Neuronal stem cell (in vitro differentiated cells): ENCODE data around the gene C6orf47.

ENCODE experiments used
- DNase-seq: peaks from one replicate; pipeline ENCODE4 v3.0.0-alpha.2; 2013; ENCODE audit warnings: low spot score
- H2AFZ ChIP-seq: one replicate; pipeline ENCODE4 v1.6.1; 2013; ENCODE audit warnings: mild to moderate bottlenecking, low read length, inconsistent platforms
- H2AK5ac ChIP-seq: 2 replicates; pipeline ENCODE4 v1.6.1; 2013; ENCODE audit warnings: low read depth, mild to moderate bottlenecking, inconsistent platforms, low read length, moderate library complexity, mixed read lengths
- H2BK120ac ChIP-seq: 2 replicates; pipeline ENCODE4 v1.6.1; 2013; ENCODE audit warnings: low read depth, mild to moderate bottlenecking, inconsistent platforms, low read length, moderate library complexity, mixed read lengths
- H2BK12ac ChIP-seq: one replicate; pipeline ENCODE4 v1.6.1; 2013; ENCODE audit warnings: low read length, inconsistent platforms
- H2BK15ac ChIP-seq: 2 replicates; pipeline ENCODE4 v1.6.1; 2013; ENCODE audit warnings: mild to moderate bottlenecking, low read length, inconsistent platforms, mixed read lengths
- H2BK5ac ChIP-seq: one replicate; pipeline ENCODE4 v1.6.1; 2013; ENCODE audit warnings: inconsistent platforms, mild to moderate bottlenecking, low read length, moderate library complexity
- H3K14ac ChIP-seq: one replicate; pipeline ENCODE4 v1.6.1; 2013; ENCODE audit warnings: low read length, inconsistent platforms
- H3K18ac ChIP-seq: 2 replicates; pipeline ENCODE4 v1.6.1; 2013; ENCODE audit warnings: low read length, inconsistent platforms
- H3K23ac ChIP-seq: 2 replicates; pipeline ENCODE4 v1.6.1; 2013; ENCODE audit warnings: low read depth, mild to moderate bottlenecking, mixed read lengths, low read length, inconsistent platforms; ENCODE audit not compliant: poor library complexity
- H3K27ac ChIP-seq: replicated peaks from 3 replicates; pipeline ENCODE4 v1.5.1; 2013; ENCODE audit warnings: low read length, inconsistent platforms
- H3K27me3 ChIP-seq, 3 experiments: 2 replicates each; pipeline ENCODE4 v1.6.1; 2013; ENCODE audit warnings: low read length in 3 of 3, mild to moderate bottlenecking in 2 of 3, inconsistent platforms in 1 of 3, low read depth in 1 of 3, mixed read lengths in 1 of 3, moderate library complexity in 1 of 3; ENCODE audit not compliant: control insufficient read depth in 3 of 3, insufficient read depth in 3 of 3
- H3K36me3 ChIP-seq, 2 donors: replicated peaks in 1 of 2; 2 replicates each; pipeline ENCODE4 v1.6.1; 2013; ENCODE audit warnings: low read length in 2 of 2; ENCODE audit not compliant: control insufficient read depth in 2 of 2, insufficient read depth in 2 of 2
- H3K4ac ChIP-seq: 2 replicates; pipeline ENCODE4 v1.6.1; 2013; ENCODE audit warnings: inconsistent platforms, mild to moderate bottlenecking, low read length, moderate library complexity
- H3K4me1 ChIP-seq, 2 donors: 1 replicate in 1 of 2; 2 replicates in 1 of 2; pipeline ENCODE4 v1.6.1; 2013; ENCODE audit warnings: low read length in 2 of 2, low read depth in 1 of 2; ENCODE audit not compliant: control insufficient read depth in 2 of 2, insufficient read depth in 1 of 2
- H3K4me2 ChIP-seq: one replicate; pipeline ENCODE4 v1.6.1; 2013; ENCODE audit warnings: mild to moderate bottlenecking, low read length, inconsistent platforms; ENCODE audit not compliant: insufficient read depth, poor library complexity, severe bottlenecking
- H3K4me3 ChIP-seq, 2 donors: 2 replicates each; pipeline ENCODE4 v1.5.1; 2013; ENCODE audit warnings: low read length in 2 of 2, mild to moderate bottlenecking in 2 of 2, inconsistent platforms in 1 of 2, moderate library complexity in 1 of 2
- H3K79me1 ChIP-seq: one replicate; pipeline ENCODE4 v1.6.1; 2013; ENCODE audit warnings: low read depth, mild to moderate bottlenecking, inconsistent platforms, low read length, moderate library complexity
- H3K9ac ChIP-seq: one replicate; pipeline ENCODE4 v1.6.1; 2013; ENCODE audit warnings: mild to moderate bottlenecking, low read depth, low read length, inconsistent platforms; ENCODE audit not compliant: poor library complexity
- H3K9me3 ChIP-seq, 2 donors: replicated peaks in 1 of 2; 2 replicates each; pipeline versions ENCODE3 to v1.6.1; 2013; ENCODE audit warnings: low read length in 2 of 2, mild to moderate bottlenecking in 2 of 2, inconsistent platforms in 1 of 2, low read depth in 1 of 2, mixed read lengths in 1 of 2, moderate library complexity in 1 of 2; ENCODE audit not compliant: control insufficient read depth in 2 of 2, insufficient read depth in 1 of 2
- H4K8ac ChIP-seq: one replicate; pipeline ENCODE4 v1.6.1; 2013; ENCODE audit warnings: low read depth, mild to moderate bottlenecking, inconsistent platforms, low read length, moderate library complexity
- H4K91ac ChIP-seq: one replicate; pipeline ENCODE4 v1.6.1; 2013; ENCODE audit warnings: low read length, low read depth, mild to moderate bottlenecking, inconsistent platforms; ENCODE audit not compliant: poor library complexity
- WGBS, 2 donors: extraction: QIAGEN DNeasy Blood & Tissue Kit; methylation state at CpG; one replicate each; pipeline ENCODE4 v1.1.7; 2013; ENCODE audit warnings: missing lambda C conversion rate in 2 of 2, mixed read lengths in 1 of 2; ENCODE audit not compliant: insufficient read length in 2 of 2, insufficient replicate concordance in 1 of 2; ENCODE audit errors: extremely low coverage in 2 of 2; 5-methylcytosine and 5-hydroxymethylcytosine counted together

Gene C6orf47

DNA sequence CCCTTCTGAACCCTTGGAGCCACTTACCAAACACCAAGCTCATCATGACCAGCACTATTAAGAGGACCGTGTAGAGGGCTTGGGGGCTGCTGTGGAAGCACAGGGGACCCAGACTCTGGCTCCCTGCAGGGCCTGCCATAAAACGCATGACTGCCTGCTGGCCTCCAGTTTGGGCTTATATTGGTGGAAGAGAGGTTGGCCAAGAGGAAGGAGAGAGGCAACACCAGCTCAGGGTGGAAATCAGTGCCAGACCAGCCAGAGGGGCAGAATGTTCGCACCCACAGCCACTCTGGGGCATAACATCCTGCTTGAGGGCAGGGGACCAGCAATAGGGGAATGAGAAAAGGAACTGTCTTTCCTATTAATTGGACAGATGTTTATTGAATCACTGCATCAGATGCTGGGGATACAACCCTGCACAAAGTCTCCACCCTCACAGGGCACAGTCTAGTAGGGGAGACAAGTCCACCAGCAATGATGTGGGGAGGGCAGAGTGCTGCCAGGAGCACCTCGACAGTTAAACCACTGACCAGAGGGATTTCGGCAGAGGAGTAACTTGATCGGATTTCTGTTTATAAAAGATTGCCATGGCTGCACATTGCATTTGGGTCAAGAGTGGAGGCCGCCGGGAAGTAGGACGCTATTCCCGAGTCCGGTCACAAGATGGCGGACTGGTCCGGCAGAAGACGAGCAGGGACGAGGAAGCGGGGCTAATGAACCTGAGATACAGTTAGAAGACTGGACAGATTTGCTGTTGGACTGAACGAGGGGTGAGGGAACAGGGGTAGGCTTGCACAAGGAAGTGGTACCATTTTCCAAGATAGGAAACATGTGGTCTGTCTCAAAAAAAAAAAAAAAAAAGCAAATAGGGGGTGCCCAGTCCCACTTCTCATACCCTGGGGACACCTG is 19.9 kb upstream of the C6orf47 start, which contains the start of gene LY6G5C:
TSS of gene LY6G5C (minus strand) at position 842 of the 909 bp plus-strand sequence. CDS start at position 148, 694 bp downstream.
- H3K9ac ChIP-seq = peak within 1 kb of the TSS; percentile 91
- H2BK5ac ChIP-seq = peak within 1 kb of the TSS; percentile 63
- peak within 1 kb of the TSS; percentile 44 for H3K14ac ChIP-seq
- no peak within 1 kb of the TSS for H2BK120ac ChIP-seq
- H3K4me2 ChIP-seq = peak within 1 kb of the TSS; percentile 87
- peaks cover 0 to 27% of the 10 kb centered on the region in 2 donors for H3K36me3 ChIP-seq
- H3K23ac ChIP-seq = peak within 1 kb of the TSS; percentile 57
- peaks cover 4 to 9% of the 10 kb centered on the region in 2 donors for H3K4me1 ChIP-seq
- peak within 1 kb of the TSS; percentile 88 for H3K18ac ChIP-seq
- no peak within 1 kb of the TSS for H2BK12ac ChIP-seq
- peak within 1 kb of the TSS; percentile 69 for H2AFZ ChIP-seq
- H3K27me3 ChIP-seq = peaks cover 0 to 16% (median 7%) of the 10 kb centered on the region in 3 experiments
- H2AK5ac ChIP-seq = peak within 1 kb of the TSS; percentile 47
- H3K4ac ChIP-seq = no peak within 1 kb of the TSS
- no peak within 1 kb of the TSS for H3K27ac ChIP-seq
- WGBS, 2 donors = no CpG with 5 or more reads among the region's 17 CpGs
- H3K79me1 ChIP-seq = no peaks in the 10 kb centered on the region
- H3K9me3 ChIP-seq = no peaks in the 10 kb centered on the region
- peak within 1 kb of the TSS in 1 of 2 donors; percentile 73 for H3K4me3 ChIP-seq
- no peak within 1 kb of the TSS for H4K8ac ChIP-seq
- peak; percentile 56 for DNase-seq
- peak within 1 kb of the TSS; percentile 15 for H2BK15ac ChIP-seq
- no peak within 1 kb of the TSS for H4K91ac ChIP-seq

DNA sequence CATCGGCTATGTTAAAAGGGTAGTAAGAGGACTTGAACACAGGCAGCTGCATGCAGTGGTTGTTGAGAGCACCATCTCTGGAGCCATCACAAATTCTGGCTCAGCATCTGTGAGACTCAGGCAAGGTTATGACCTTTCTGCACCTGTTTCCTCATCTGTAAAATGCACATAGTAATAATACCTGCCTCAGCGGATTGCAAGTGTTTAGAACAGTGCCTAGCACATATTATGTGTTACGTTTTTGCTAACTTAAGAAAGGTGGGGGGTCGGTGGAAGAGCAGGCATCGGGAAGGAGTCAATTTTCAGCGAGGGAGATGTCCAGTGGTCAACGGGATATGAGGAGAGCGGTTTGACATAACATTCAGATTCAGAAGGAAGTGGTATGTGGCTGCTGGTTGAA is 17.4 kb upstream of the C6orf47 start:
- Histone ChIP-seq H3K4me2 (no peak overlapping the region), H3K9me3 (no peaks in the 10 kb centered on the region), H2AK5ac (no peak overlapping the region), H2AFZ (no peak overlapping the region), H2BK5ac (no peak overlapping the region), H3K4ac (no peak overlapping the region), H3K23ac (no peak overlapping the region), H3K36me3 (peaks cover 2 to 16% of the 10 kb centered on the region in 2 donors), H3K4me1 (peaks cover 2 to 4% of the 10 kb centered on the region in 2 donors), H2BK120ac (no peak overlapping the region), H3K27ac (no peak overlapping the region), H4K8ac (no peak overlapping the region), H3K18ac (no peak overlapping the region), H3K4me3 (no peak overlapping the region), H4K91ac (no peak overlapping the region), H3K9ac (no peak overlapping the region), H3K79me1 (no peaks in the 10 kb centered on the region), H3K27me3 (peaks cover 0 to 16% (median 7%) of the 10 kb centered on the region in 3 experiments), H3K14ac (no peak overlapping the region), H2BK12ac (no peak overlapping the region), H2BK15ac (no peak overlapping the region)
- DNase-seq = no peak
- WGBS, 2 donors = no CpG with 5 or more reads among the region's 8 CpGs

DNA sequence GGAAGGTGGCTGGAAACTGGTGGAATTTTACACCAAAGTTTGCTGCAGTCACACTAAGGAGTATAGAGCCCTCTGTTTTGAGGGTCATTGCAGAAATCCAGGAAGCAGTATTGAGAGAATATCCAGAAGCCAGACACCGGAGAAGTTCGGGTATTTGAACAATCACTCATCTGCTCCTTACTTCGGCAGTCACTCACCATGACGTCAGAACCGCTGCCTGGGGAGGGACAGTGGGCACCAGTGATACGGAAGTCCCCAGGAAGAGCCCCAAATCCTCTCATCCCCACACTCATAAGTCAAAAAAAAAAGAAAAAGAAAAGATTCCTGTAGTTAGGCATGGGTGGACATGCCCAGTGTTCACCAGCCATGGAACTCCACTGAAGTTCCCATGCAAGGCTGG is 16.3 kb upstream of the C6orf47 start:
- H2BK15ac ChIP-seq = no peak overlapping the region
- WGBS, 2 donors = no CpG with 5 or more reads among the region's 6 CpGs
- H2AFZ ChIP-seq = no peak overlapping the region
- H3K27me3 ChIP-seq = peaks cover 0 to 14% (median 6%) of the 10 kb centered on the region in 3 experiments
- no peak for DNase-seq
- H3K4me3 ChIP-seq = no peak overlapping the region
- H3K4me1 ChIP-seq = peaks cover 2 to 4% of the 10 kb centered on the region in 2 donors
- H2BK12ac ChIP-seq = no peak overlapping the region
- H3K4ac ChIP-seq = no peak overlapping the region
- no peak overlapping the region for H3K4me2 ChIP-seq
- H4K91ac ChIP-seq = no peak overlapping the region
- H3K79me1 ChIP-seq = no peaks in the 10 kb centered on the region
- no peak overlapping the region for H3K23ac ChIP-seq
- no peak overlapping the region for H2BK5ac ChIP-seq
- H3K18ac ChIP-seq = no peak overlapping the region
- no peak overlapping the region for H2AK5ac ChIP-seq
- no peak overlapping the region for H3K27ac ChIP-seq
- H3K9me3 ChIP-seq = no peaks in the 10 kb centered on the region
- H2BK120ac ChIP-seq = no peak overlapping the region
- H4K8ac ChIP-seq = no peak overlapping the region
- H3K14ac ChIP-seq = no peak overlapping the region
- H3K36me3 ChIP-seq = peaks cover 8 to 22% of the 10 kb centered on the region in 2 donors
- H3K9ac ChIP-seq = no peak overlapping the region

DNA sequence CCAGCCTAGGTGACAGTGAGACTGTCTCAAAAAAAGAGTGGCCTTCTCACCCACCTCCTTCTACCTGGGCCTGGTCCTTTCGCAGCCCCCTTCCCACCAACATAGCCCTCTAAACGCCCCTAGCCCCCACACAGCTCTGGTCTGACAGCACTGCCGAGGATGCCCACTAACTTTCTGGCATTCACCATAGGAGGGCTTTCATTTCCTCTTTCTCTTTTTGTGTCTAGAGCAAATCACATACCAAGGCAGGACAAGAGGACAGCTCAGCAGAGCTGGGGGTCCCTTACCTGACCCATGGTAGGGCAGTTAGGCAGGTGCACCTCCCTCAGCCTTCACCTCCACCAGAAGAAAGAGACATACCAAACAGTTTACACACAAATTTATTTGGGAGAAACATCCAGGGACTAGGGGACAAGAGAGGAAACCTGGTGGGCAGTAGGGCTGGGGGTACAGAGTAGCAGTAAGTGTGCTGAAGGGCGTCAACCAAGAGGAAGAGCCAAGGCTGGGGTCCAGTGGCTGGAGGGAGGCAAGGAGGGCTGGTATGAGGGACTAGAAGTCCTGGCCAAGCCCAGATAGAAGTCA is 15.8 kb upstream of the C6orf47 start:
- Histone ChIP-seq H3K4ac (no peak overlapping the region), H2BK15ac (no peak overlapping the region), H2BK5ac (no peak overlapping the region), H3K9me3 (no peaks in the 10 kb centered on the region), H4K91ac (no peak overlapping the region), H3K79me1 (no peaks in the 10 kb centered on the region), H3K27ac (no peak overlapping the region), H3K27me3 (peaks cover 0 to 9% (median 1%) of the 10 kb centered on the region in 3 experiments), H2AFZ (no peak overlapping the region), H3K4me1 (peaks cover 2% of the 10 kb centered on the region in 2 donors), H3K18ac (no peak overlapping the region), H2BK12ac (no peak overlapping the region), H3K36me3 (peaks cover 11 to 24% of the 10 kb centered on the region in 2 donors), H3K9ac (peak overlapping the region; percentile 10), H2BK120ac (no peak overlapping the region), H3K4me2 (no peak overlapping the region), H4K8ac (no peak overlapping the region), H3K14ac (no peak overlapping the region), H3K23ac (no peak overlapping the region), H2AK5ac (no peak overlapping the region), H3K4me3 (no peak overlapping the region)
- no peak for DNase-seq
- WGBS, 2 donors = no CpG with 5 or more reads among the region's 4 CpGs
